Measurements from ENCODE around the gene C9orf78.

- TF ChIP-seq CTCF (IDR thresholded peaks at IDR 0.05): no peak
- TF ChIP-seq POLR2A (IDR thresholded peaks at IDR 0.05): no peak
- TF ChIP-seq EP300 (IDR thresholded peaks at IDR 0.05): no peak
Measured at GRCh38 chr9:129810788-129811187, 24.3 kb downstream of the C9orf78 start.

Measured in upper lobe of left lung (tissue), 4 donors.